Subcutaneous abdominal adipose tissue (tissue), 5 donors: ENCODE measurements around the gene LSAMP.

Experiments used
- H3K27ac ChIP-seq: one replicate; pipeline ENCODE4 v1.7.0; 2013; ENCODE audit warnings: low read depth, mild to moderate bottlenecking, inconsistent platforms, low read length, moderate library complexity
- H3K27me3 ChIP-seq, 5 donors: one replicate each; pipeline ENCODE4 v1.7.0; 2013; ENCODE audit warnings: low read length in 5 of 5, inconsistent platforms in 1 of 5; ENCODE audit not compliant: control insufficient read depth in 5 of 5, insufficient read depth in 4 of 5
- H3K36me3 ChIP-seq, 5 donors: one replicate each; pipeline ENCODE4 v1.7.0; 2013; ENCODE audit warnings: low read length in 5 of 5; ENCODE audit not compliant: control insufficient read depth in 5 of 5, insufficient read depth in 5 of 5
- H3K4me1 ChIP-seq, 5 donors: one replicate each; pipeline ENCODE4 v1.7.0; 2013; ENCODE audit warnings: low read length in 5 of 5, mild to moderate bottlenecking in 3 of 5, moderate library complexity in 1 of 5; ENCODE audit not compliant: control insufficient read depth in 5 of 5, insufficient read depth in 5 of 5
- H3K4me3 ChIP-seq, 5 donors: one replicate each; pipeline ENCODE4 v1.7.0; 2013; ENCODE audit warnings: low read length in 5 of 5, low read depth in 1 of 5
- H3K9ac ChIP-seq, 5 donors: one replicate each; pipeline ENCODE4 v1.7.0; 2013; ENCODE audit warnings: low read length in 5 of 5, mild to moderate bottlenecking in 4 of 5, moderate library complexity in 3 of 5
- H3K9me3 ChIP-seq, 5 donors: one replicate each; pipeline ENCODE4 v1.7.0; 2013; ENCODE audit warnings: low read length in 5 of 5; ENCODE audit not compliant: control insufficient read depth in 5 of 5
- donor health status: healthy.
- donor health status: healthy.
- donor health status: healthy.
- donor health status: healthy.
- donor health status: healthy.

Gene LSAMP

DNA sequence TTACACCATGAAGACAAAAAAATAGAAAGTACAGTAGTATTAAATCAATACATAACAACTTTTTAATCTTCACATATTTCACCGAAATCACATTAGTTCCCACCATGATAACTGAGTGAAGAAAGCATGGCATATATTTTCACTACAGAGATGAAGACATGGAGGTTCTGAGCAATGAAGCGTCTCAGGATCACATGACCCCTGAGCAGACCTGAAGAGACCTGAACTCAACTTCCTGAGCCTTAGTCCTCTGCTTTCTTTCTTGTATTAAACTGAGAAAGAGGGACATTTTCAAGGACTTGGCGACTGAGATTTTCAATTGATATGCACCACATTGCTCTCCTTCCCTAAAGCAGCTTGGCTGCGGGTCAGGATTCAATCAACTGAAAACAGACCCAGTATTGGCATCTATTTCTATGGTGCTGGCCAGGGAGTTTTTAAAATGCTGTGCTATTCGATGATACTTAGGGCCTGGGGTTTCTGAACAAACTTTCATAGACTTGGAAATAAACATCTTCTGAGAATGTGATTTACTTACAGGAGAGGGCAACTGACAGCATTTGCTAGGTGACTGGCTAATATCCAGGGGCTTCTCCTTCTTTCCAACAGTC, 165.1 kb downstream of the LSAMP start:
- Histone ChIP-seq H3K4me1 (no peaks in the 10 kb centered on the region), H3K9me3 (no peaks in the 10 kb centered on the region), H3K36me3 (no peaks in the 10 kb centered on the region), H3K27me3 (no peaks in the 10 kb centered on the region), H3K4me3 (no peak overlapping the region), H3K27ac (no peak overlapping the region), H3K9ac (no peak overlapping the region)

DNA sequence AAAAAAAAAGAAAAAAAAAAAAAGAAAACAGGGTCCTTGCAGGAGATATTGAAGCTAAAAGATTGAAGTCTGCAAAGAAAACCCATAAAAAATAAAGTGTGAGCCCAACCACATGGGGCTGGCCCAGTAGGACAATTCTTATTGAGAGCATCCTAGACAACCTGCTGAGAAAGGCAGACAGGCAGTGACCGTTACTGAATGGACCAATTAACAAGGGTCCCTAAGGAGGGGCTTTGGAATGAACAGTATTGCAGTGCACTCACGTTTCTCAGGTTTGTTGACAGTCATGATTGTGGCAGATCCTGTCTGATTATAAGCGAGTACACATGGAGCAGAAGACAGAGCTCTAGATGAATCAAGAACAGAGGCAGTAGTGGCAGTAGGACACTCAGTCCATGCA, 168.6 kb downstream of the LSAMP start:
- Histone ChIP-seq H3K9me3 (no peaks in the 10 kb centered on the region), H3K4me3 (no peak overlapping the region), H3K4me1 (no peaks in the 10 kb centered on the region), H3K27ac (no peak overlapping the region), H3K9ac (no peak overlapping the region), H3K27me3 (no peaks in the 10 kb centered on the region), H3K36me3 (no peaks in the 10 kb centered on the region)

DNA sequence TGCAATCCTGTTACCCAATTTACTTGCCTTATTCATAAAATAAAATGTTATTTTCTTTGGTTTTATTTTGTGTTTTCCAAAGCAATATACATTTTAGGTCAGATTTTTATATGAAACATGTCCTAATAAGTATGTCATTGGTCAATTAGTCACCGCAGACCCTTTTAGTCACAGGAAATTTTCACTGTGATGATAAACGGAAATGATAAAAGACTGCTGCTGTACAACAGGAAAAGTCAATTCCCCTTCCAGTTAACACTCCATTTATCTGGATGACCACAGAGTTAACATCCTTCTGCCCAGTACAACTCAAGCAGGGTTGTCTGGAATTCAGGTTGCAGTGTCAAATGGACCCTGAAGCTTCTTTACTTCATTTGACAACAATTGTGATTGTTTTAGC, 175.2 kb downstream of the LSAMP start:
- Histone ChIP-seq H3K9me3 (no peaks in the 10 kb centered on the region), H3K9ac (no peak overlapping the region), H3K4me3 (no peak overlapping the region), H3K27me3 (no peaks in the 10 kb centered on the region), H3K27ac (no peak overlapping the region), H3K4me1 (no peaks in the 10 kb centered on the region), H3K36me3 (no peaks in the 10 kb centered on the region)

DNA sequence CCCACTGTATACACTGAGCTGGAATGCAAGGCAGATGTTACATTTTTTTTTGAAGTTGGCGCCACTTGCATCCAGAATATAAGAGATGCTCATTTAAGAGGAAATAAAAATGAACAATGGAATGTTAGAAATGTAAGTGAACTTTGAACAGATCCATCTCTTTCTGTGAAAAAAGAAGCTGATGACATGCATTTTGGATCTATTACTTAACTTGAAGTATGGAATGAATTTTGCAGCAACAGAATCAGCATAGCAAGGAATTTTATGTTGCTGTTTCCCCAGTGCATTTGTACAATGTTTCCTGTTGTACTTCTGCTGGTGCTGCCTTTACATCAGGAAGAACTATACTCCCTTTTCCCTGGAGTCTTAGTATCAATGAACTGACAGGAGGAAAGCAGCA, 178.2 kb downstream of the LSAMP start:
- no peaks in the 10 kb centered on the region for H3K4me1 ChIP-seq
- no peaks in the 10 kb centered on the region for H3K36me3 ChIP-seq
- H3K27me3 ChIP-seq: no peaks in the 10 kb centered on the region
- no peak overlapping the region for H3K9ac ChIP-seq
- H3K9me3 ChIP-seq: no peaks in the 10 kb centered on the region
- H3K4me3 ChIP-seq: no peak overlapping the region
- no peak overlapping the region for H3K27ac ChIP-seq

DNA sequence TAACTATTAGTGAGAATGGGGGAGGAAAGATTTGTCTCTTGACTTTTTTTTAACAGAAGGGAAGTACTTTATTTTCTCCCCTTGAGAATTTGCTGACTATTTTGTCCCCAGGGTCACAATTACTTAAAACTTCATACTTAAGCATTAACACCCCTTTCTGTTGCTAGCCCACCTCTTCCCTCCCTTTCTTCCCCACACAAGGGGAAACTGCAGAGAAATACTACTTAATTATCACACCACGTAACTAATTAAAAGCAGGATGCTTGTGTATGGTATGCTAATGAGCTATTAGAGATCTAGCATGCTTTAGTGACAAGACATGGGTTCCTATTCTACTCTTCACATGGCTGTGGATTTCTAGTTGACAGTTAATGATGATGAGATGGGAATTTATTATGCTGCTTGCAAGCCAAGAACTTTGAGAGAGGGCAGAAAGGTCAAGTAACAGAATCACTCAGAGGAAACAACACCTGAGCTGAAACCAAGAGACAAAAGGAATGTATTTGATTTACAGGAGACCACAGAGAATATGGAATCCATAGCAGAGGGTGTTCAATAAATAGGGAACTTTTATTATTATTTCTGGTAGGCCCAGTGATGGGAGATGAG, 179.2 kb downstream of the LSAMP start:
- no peak overlapping the region for H3K4me3 ChIP-seq
- H3K36me3 ChIP-seq: no peaks in the 10 kb centered on the region
- H3K27me3 ChIP-seq: no peaks in the 10 kb centered on the region
- H3K9ac ChIP-seq: no peak overlapping the region
- no peak overlapping the region for H3K27ac ChIP-seq
- no peaks in the 10 kb centered on the region for H3K9me3 ChIP-seq
- H3K4me1 ChIP-seq: no peaks in the 10 kb centered on the region

DNA sequence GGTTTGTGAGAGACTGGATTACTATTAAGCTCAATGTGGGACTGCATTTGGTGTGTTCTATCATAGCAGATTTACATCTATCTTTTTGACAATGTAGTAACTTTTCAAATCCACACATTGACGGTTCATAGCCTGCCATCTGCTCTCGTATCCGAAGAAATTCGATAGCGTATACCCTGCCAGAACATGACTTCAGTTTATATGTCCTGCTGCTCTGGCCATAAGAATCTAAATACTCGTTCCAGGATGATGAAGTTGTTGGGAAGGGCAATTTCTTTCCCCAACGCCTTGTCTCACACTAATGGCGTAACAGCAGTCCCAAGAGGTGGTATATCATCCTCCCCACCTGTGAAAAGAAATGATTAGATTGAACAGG, 180.0 kb downstream of the LSAMP start:
- Histone ChIP-seq H3K36me3 (no peaks in the 10 kb centered on the region), H3K27me3 (no peaks in the 10 kb centered on the region), H3K4me3 (no peak overlapping the region), H3K4me1 (no peaks in the 10 kb centered on the region), H3K27ac (no peak overlapping the region), H3K9ac (no peak overlapping the region), H3K9me3 (no peaks in the 10 kb centered on the region)

DNA sequence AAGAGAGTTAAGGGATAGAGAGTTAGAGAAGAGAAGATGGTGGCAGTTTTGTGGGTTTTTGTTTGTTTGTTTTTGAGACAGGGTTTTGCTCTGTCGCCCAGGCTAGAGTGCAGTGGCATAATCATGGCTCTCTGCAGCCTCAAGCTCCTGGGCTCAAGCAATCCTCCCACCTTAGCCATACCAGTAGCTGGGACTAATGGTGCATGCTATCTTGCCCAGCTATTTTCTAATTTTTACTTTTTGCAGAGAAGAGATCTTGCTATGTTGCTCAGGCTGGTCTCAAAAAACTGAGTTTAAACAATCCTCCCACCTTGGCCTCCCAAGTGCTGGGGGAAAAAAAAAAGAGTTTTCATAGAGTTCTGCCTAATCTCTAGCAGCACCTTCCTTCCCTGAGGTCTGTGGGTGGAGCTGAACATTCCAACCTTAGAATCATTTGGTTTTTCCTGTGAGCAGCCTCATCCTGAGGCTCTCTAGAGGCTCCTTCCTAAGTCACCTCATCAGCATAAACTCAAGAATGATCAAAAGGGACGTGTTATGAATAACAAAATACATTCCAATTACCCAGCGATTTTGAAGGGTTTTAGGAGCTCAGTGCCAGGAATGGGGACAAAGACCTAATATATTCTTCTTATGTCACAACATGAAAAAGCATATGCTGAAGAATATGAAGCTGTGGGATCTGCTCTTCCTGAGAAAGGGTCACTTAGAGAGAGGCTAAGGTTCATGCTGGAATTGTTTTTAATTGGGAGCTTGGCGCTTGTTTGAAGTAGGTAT, 180.6 kb downstream of the LSAMP start:
- Histone ChIP-seq H3K27me3 (no peaks in the 10 kb centered on the region), H3K9ac (no peak overlapping the region), H3K9me3 (no peaks in the 10 kb centered on the region), H3K36me3 (no peaks in the 10 kb centered on the region), H3K4me1 (no peaks in the 10 kb centered on the region), H3K27ac (no peak overlapping the region), H3K4me3 (no peak overlapping the region)

DNA sequence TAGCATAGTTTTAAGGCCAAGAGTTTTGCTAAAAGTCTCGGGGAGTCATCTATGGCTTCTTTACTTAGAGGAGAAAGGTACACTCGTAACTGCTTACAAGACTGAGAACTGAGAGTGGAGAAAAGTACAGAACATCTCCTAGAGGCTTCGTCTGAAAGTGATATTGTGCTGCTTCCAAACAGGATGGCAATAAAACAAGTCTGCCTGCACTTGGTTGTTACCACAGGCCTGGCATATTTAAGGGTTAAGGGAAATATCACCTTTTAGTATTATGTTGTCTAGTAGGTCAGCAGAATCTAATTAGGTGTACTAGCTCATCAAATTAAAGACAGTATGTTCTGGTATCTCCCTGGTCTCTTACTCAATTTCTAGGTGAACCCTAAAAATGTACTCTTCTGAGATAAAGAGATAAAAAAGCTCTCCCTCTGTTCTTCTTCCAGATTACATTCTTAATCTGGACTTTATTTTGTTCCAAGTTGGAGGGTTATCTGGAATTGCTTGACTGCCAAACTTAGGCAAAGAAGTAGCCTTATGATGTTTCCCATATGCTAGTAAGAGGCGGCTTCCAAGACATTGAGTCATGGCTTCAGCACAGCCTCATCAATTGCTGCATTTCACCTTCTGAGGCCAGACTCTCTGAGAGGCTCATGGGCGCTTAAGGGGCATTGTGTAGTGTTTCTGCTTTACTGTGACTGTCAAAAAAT, 181.3 kb downstream of the LSAMP start:
- Histone ChIP-seq H3K27ac (no peak overlapping the region), H3K27me3 (no peaks in the 10 kb centered on the region), H3K36me3 (no peaks in the 10 kb centered on the region), H3K9me3 (no peaks in the 10 kb centered on the region), H3K9ac (no peak overlapping the region), H3K4me1 (no peaks in the 10 kb centered on the region), H3K4me3 (no peak overlapping the region)

DNA sequence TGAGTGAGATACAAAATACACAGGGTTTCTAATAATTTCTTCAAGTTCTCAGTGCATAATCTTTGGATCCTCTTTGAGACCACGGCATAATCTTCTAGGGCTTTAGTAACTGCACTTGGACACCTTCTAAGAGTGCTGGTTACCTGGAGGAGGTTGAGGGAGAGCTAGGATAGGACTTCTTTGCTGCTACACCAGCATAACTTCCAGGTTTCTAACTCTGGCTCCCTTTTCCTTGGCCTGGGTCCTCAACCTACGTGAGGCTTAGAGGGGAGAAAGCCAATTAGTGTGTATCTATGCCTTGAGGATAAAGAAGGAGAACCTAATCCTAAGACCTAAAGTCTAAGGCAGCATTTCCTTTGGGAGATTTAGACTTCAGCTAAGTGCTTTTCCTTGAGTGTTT, 184.8 kb downstream of the LSAMP start:
- Histone ChIP-seq H3K36me3 (no peaks in the 10 kb centered on the region), H3K9ac (no peak overlapping the region), H3K27ac (no peak overlapping the region), H3K4me3 (no peak overlapping the region), H3K27me3 (no peaks in the 10 kb centered on the region), H3K4me1 (peaks cover 0 to 2% (median 0%) of the 10 kb centered on the region in 5 donors), H3K9me3 (no peaks in the 10 kb centered on the region)

DNA sequence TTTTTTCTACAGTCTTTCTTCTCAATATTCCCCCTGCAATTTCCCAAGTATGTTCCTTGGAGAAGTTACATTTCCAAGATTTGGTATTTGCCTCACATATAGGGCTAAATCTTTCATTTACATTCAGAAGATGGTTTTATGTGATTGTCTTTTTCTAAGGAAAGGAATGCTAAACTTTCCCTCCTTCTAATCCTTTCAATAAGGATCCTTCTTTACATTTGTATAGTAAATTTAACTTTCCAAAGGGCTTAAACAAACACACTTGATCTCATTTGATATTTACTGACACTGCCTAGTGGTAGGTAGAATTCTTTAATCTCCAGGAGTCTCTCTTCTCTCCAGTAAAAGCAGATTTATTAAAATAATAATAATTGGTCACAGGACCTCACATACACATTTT, 185.3 kb downstream of the LSAMP start:
- H3K4me1 ChIP-seq: peaks cover 0 to 2% (median 0%) of the 10 kb centered on the region in 5 donors
- no peaks in the 10 kb centered on the region for H3K27me3 ChIP-seq
- no peak overlapping the region for H3K9ac ChIP-seq
- H3K9me3 ChIP-seq: no peaks in the 10 kb centered on the region
- no peak overlapping the region for H3K4me3 ChIP-seq
- H3K36me3 ChIP-seq: no peaks in the 10 kb centered on the region
- no peak overlapping the region for H3K27ac ChIP-seq
